ENCODE results near the gene TRIM47. TPM values are rescaled to one million over a fixed set of nuclear protein-coding genes. Genes with fewer than 3 reads are reported as not detected.
A peak's percentile ranks its signal among the peaks of the same experiment; 100 is the strongest.

The TRIM47 gene
- total RNA-seq, 1 experiment from 2014 or later, result 11.9 TPM

DNA sequence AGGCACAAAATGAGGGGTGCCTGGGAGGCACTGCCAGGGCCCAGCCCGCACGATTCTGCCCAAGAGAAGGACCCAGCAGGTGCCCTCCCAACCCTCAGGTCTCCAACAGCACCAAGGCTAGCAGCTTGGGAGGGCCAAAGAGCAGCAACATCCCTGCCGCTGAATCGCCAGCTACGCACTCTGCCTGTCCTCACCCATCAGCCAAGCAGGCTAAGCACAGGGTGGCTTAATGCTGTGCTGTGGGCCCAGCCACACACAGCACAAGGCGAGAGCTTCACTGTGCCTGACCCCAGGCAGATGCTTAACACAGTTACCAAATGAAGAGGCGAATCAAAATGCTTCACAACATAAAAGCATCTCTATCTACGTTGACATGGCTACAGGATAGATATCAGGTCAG lies 36.9 kb upstream of the TRIM47 start:
- H3K4me1 ChIP-seq (replicated peaks), result no peaks in the 10 kb centered on the region
- no peak for DNase-seq (ENCODE audit: low read depth in 1 of 2, low spot score in 2 of 2)
- H3K4me3 ChIP-seq, result no peak overlapping the region
- no peak overlapping the region for H3K27ac ChIP-seq
- H3K9me3 ChIP-seq (replicated peaks), result no peaks in the 10 kb centered on the region
- H3K27me3 ChIP-seq (replicated peaks), result no peaks in the 10 kb centered on the region
- peaks cover 8% of the 10 kb centered on the region for H3K36me3 ChIP-seq

DNA sequence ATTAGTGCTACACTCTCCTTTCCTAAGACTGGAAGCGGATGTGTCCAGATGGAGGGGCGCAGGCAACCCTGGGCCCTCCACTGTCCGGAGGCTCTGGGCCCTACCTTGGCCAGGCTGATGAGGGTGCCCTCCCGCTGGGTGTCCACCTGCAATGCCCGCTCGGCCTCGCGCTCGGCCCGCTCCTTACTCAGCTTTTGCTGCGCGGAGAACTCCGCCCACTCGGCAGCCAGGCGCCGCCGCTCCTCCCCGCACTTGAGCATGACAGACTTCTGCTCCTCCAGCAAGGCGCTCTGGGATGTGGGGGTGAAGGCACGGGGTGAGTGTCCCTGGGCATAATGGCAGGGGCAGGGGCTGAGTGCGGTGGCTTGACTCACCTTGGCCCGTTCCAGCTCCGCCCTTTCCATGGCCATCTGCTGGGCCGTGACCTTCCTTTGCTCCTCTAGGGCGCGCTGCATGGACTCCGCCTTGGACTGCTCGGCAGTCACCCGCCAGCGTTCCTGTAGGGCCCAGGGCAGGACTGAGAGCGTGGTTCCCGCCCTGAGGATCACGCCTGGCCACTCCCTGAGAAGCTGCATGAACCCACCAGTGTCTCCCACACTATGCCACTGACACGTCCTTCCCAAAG lies 36.4 kb upstream of the TRIM47 start:
- DNase-seq (ENCODE audit: low read depth in 1 of 2, low spot score in 2 of 2), result no peak
- Histone ChIP-seq H3K36me3 (peaks cover 8% of the 10 kb centered on the region), H3K27me3 (replicated peaks) (no peaks in the 10 kb centered on the region), H3K9me3 (replicated peaks) (no peaks in the 10 kb centered on the region), H3K4me1 (replicated peaks) (no peaks in the 10 kb centered on the region), H3K4me3 (no peak overlapping the region), H3K27ac (no peak overlapping the region)

DNA sequence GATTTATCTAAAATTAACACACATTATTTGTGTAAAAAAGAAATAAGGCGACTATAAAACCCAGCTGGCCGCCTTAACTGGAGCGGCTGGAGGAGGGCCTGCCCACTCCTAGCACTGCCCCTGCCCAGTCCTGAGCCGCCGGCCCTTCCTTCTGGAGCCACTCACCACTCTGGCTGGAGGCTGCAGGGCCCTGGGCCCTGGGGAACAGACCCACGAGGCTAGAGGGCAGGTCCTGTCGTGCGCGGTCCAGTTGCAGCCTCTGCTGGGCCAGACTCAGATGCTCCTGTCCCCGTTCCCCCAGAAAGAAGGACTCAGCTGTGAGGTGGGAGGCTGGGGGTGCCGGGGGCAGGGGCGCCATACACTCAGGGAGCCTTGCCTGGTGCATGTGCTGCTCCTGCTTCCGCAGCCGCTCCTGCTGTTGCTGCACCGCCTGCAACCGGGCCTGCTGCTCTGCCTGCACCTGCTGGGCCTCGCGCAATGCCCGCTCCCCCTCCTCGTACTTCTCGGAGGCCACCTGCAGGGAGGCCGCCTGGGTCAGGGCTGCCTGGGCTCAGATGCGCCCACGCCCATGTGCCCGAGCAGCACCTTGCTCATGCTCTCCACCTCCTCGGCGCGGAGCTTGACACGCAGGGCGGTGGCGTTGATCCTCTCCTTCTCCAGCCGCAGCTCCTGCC lies 35.3 kb upstream of the TRIM47 start:
- H3K27me3 ChIP-seq (replicated peaks), result no peaks in the 10 kb centered on the region
- DNase-seq (ENCODE audit: low read depth in 1 of 2, low spot score in 2 of 2), result no peak

DNA sequence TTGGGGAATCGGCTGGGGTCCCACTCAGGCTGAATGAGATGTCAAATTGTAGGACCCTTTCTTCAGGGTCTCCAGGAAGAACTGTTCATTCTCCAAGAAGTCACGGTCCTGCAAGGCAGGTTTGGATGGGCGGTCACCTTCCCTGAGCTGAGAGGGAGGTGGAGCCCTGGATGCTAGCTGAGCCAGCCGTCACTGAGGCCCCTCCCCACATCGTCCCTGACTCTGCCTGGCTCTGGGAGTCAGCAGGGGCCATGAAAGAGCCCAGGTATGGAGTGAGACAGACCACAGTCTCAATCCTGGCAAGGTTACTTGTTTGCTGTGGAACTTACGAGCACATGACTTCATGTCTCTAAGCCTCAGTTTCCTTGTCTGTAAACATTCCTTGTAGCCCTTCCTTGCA lies 32.3 kb upstream of the TRIM47 start:
- DNase-seq (ENCODE audit: low read depth in 1 of 2, low spot score in 2 of 2), result no peak
- Histone ChIP-seq H3K4me1 (replicated peaks) (peaks cover 8% of the 10 kb centered on the region), H3K36me3 (peaks cover 8% of the 10 kb centered on the region), H3K4me3 (no peak overlapping the region), H3K27ac (no peak overlapping the region), H3K27me3 (replicated peaks) (no peaks in the 10 kb centered on the region), H3K9me3 (replicated peaks) (no peaks in the 10 kb centered on the region)

More for the DNA sequence above, 35.3 kb upstream of the TRIM47 start:
- H3K4me1 ChIP-seq (replicated peaks), result no peaks in the 10 kb centered on the region; the same call in 1 of the 2 replicates
- no peaks in the 10 kb centered on the region for H3K9me3 ChIP-seq (replicated peaks)
- H3K27ac ChIP-seq, result no peak overlapping the region
- no peak overlapping the region for H3K4me3 ChIP-seq
- peaks cover 8% of the 10 kb centered on the region for H3K36me3 ChIP-seq

DNA sequence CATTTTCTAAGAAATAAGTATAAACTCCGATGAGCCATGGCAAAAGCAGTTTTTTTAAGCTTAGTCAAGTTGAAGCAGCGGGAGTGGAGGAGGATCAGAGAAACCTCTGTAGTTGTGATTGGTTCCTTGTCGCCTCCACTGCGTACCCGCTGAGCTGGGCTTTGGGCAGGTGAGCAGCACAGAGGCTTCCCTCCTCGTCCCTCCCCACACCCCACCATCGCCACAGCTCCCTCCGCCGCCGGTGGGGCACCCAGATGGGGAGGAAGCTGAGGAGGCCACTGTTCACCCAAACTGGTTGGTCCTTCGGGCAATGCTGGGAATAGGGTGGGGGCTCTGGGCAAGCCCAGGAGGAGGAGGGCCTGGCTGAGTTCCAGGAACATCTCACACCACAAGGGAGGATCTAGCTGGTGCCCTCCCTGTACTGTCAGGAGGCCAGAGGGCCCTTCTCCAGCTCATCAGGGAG lies 31.5 kb upstream of the TRIM47 start:
- Histone ChIP-seq H3K27ac (no peak overlapping the region), H3K36me3 (peaks cover 8% of the 10 kb centered on the region), H3K4me1 (replicated peaks) (peaks cover 8% of the 10 kb centered on the region), H3K9me3 (replicated peaks) (no peaks in the 10 kb centered on the region), H3K4me3 (no peak overlapping the region), H3K27me3 (replicated peaks) (no peaks in the 10 kb centered on the region)
- DNase-seq (ENCODE audit: low read depth in 1 of 2, low spot score in 2 of 2), result peak in 1 of 2 experiments; percentile 53

DNA sequence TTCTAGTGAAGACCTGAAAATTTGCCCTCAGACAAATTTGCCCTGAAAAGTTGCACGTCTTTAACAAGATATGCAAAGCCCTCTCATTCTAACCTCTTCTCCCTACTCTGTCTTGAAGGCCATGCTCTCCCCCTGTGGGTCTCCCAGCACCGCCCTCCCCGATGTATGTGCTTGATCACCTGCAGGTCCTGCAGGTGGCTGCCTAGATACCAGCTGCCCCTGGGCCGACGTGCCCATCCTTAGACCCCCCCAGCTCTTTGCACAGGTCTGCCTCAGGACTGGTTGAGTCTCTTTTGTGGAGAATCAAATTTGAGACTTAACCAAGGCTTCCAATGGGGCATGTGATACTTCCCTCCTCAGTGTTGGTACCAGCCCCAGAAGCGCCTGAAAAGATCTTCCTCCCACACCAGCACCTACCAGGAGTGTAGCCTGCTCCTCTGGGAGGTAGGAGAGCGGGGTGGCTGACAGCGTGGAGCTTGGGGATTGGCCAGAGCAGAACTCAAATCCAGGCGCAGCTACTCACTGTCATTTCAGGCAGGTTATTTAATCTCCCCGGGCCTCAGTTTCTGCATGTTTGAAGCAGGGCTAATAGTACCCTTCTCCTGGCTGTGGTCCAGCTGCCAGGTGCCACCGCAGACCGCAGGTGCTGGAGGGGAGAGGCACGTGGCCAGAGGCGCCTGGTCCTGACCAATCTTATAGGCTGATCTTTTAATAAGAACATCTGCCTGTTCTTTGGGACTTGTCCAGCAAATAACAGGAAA lies 30.9 kb upstream of the TRIM47 start:
- Histone ChIP-seq H3K9me3 (replicated peaks) (no peaks in the 10 kb centered on the region), H3K36me3 (peaks cover 11% of the 10 kb centered on the region), H3K4me3 (no peak overlapping the region), H3K27ac (no peak overlapping the region), H3K4me1 (replicated peaks) (peaks cover 8% of the 10 kb centered on the region), H3K27me3 (replicated peaks) (no peaks in the 10 kb centered on the region)
- DNase-seq (ENCODE audit: low read depth in 1 of 2, low spot score in 2 of 2), result no peak

DNA sequence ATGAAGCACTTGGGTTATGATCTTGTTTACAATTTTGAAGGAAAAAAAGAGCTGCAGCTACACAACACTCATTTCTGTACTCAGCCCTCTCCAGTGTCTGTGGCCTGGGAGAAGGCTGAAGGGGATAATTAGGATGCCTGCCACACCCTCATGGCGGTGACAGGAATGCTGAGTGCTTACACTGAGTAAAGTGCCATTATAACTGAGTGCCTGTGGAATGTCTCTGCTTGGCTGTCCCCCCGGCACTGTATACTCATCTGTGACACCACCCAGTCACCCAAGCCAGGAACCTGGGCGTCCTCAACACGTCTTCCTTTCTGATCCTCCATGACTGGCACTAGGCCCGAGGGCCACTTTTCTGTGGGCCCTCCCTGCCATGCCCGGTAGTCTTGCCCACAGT lies 29.8 kb upstream of the TRIM47 start:
- Histone ChIP-seq H3K4me3 (no peak overlapping the region), H3K9me3 (replicated peaks) (no peaks in the 10 kb centered on the region), H3K27ac (no peak overlapping the region), H3K27me3 (replicated peaks) (no peaks in the 10 kb centered on the region), H3K36me3 (peaks cover 12% of the 10 kb centered on the region), H3K4me1 (replicated peaks) (peaks cover 14% of the 10 kb centered on the region)
- peak in 1 of 2 experiments; percentile 55 for DNase-seq (ENCODE audit: low read depth in 1 of 2, low spot score in 2 of 2)

DNA sequence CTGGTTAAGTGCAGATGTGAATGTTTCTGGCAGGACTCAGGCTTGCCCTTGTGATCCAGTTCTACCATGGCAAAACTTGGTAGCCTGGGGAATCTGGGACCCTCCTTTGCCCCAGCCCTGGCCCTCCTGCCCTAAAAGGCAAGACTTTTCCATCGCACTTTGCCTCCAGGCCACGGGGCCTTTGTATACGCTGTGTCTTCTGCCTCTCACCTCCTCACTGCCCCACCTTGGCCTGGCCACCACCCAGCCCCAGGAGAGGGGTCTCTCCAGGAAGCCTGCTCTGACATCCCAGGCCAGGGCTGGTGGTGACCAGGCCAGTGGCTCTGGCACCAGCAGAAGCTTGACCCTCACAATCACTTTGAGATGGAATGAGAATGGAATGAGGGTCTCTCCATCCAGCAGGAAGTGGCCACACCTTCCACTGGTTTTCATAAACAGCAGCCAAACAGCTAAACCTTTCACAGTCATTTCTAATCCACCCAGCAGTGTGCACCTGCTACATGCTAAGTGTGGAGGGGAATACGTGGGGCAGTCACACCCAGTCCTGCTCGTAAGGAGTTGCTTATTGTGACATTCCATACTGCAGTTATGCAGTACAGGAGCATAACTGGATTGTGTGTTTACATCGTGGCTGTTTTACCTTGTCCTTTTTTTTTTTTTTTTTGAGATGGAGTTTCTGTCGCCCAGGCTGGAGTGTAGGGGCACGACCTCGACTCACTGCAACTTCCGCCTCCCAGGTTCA lies 27.9 kb upstream of the TRIM47 start:
- Histone ChIP-seq H3K27me3 (replicated peaks) (no peaks in the 10 kb centered on the region), H3K4me1 (replicated peaks) (peaks cover 14% of the 10 kb centered on the region), H3K9me3 (replicated peaks) (no peaks in the 10 kb centered on the region), H3K4me3 (no peak overlapping the region), H3K27ac (no peak overlapping the region), H3K36me3 (peaks cover 26% of the 10 kb centered on the region)
- no peak for DNase-seq (ENCODE audit: low read depth in 1 of 2, low spot score in 2 of 2)

DNA sequence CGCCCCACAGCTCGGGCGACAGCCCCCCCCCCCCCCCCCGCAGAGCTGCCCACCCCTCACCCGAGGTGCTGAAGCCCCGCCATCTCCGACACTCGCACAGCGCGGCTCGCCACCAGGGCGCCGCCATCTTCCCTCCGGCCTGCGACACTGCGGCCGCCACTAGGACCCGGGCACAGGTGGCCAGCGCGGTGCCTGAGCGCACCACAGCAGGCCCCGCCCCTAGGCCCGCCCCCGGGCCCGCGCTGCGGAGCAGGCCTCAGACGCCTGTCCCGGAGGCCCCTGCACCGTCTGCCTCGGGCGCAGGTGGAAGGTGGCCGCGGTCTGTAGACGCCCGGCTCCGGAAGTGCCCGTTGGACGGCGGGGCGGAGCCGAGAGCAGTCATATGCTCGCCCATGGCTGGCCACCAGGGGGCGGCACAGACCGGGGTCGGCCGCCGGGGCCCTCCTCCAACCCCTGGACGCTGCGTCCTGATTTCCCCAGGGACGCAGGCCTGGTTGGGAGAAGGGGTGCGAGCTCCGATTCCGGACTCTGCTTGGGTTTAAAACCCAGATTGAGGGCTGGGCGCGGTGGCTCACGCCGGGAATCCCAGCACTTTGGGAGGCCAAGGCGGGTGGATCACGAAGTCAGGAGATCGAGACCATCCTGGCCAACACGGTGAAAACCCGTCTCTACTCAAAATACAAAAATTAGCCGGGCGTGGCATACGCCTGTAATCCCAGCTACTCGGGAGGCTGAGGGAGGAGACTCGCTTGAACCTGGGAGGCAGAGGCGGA lies 26.6 kb upstream of the TRIM47 start, which contains the start of gene MRPL38:
TSS of gene MRPL38 (minus strand) at position 136 of the 773 bp plus-strand sequence. CDS start at position 127, 9 bp downstream.
- peak; percentile 98 to 99 for DNase-seq (ENCODE audit: low read depth in 1 of 2, low spot score in 2 of 2)
- Histone ChIP-seq H3K4me3 (peak within 1 kb of the TSS; percentile 65), H3K36me3 (peaks cover 37% of the 10 kb centered on the region), H3K4me1 (replicated peaks) (peaks cover 14% of the 10 kb centered on the region), H3K27me3 (replicated peaks) (no peaks in the 10 kb centered on the region), H3K27ac (peak within 1 kb of the TSS; percentile 22), H3K9me3 (replicated peaks) (no peaks in the 10 kb centered on the region)

DNA sequence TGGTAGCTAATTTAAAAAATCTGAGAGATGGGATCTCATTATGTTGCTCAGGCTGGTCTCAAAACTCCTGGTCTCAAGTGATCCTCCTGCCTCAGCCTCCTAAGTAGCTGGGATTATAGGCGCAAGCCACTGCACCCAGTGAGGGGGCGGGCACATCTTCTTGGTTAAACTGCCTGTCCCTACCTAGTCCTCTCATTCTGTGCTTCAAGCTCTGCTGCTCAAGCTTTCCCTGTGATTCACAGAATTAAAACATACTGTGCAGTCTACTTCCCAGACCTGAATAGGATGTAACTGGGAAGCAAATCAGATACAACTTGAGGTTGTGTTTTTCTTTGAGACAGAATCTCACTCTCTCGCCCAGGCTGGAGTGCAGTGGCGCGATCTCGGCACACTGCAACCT lies 24.0 kb upstream of the TRIM47 start:
- Histone ChIP-seq H3K27ac (no peak overlapping the region), H3K4me3 (no peak overlapping the region), H3K36me3 (peaks cover 63% of the 10 kb centered on the region), H3K4me1 (replicated peaks) (peaks cover 6% of the 10 kb centered on the region), H3K9me3 (replicated peaks) (no peaks in the 10 kb centered on the region), H3K27me3 (replicated peaks) (no peaks in the 10 kb centered on the region)
- DNase-seq (ENCODE audit: low read depth in 1 of 2, low spot score in 2 of 2), result no peak

DNA sequence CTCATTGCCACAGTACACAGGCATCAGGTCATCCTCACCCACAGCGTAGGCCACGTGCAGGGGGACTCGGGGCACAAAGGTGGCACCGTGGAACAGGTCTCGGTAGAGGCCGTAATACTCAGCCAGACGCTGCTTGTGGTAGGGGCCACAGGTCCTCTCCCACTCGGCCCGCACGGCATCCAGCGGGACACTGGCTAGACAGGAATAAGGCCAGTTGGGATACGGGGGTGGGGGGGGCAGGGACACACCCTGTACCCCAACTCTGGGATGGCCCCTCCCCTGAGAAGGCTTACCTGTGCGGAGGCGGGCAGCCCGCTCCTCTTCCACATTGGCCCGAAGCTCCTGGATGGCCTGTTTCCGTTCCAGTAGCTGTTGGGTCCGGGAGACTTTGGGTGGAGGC lies 23.3 kb upstream of the TRIM47 start:
- no peak for DNase-seq (ENCODE audit: low read depth in 1 of 2, low spot score in 2 of 2)
- no peaks in the 10 kb centered on the region for H3K9me3 ChIP-seq (replicated peaks)
- no peak overlapping the region for H3K4me3 ChIP-seq
- H3K27ac ChIP-seq, result no peak overlapping the region
- peaks cover 12% of the 10 kb centered on the region for H3K4me1 ChIP-seq (replicated peaks)
- H3K27me3 ChIP-seq (replicated peaks), result no peaks in the 10 kb centered on the region
- H3K36me3 ChIP-seq, result peaks cover 69% of the 10 kb centered on the region

DNA sequence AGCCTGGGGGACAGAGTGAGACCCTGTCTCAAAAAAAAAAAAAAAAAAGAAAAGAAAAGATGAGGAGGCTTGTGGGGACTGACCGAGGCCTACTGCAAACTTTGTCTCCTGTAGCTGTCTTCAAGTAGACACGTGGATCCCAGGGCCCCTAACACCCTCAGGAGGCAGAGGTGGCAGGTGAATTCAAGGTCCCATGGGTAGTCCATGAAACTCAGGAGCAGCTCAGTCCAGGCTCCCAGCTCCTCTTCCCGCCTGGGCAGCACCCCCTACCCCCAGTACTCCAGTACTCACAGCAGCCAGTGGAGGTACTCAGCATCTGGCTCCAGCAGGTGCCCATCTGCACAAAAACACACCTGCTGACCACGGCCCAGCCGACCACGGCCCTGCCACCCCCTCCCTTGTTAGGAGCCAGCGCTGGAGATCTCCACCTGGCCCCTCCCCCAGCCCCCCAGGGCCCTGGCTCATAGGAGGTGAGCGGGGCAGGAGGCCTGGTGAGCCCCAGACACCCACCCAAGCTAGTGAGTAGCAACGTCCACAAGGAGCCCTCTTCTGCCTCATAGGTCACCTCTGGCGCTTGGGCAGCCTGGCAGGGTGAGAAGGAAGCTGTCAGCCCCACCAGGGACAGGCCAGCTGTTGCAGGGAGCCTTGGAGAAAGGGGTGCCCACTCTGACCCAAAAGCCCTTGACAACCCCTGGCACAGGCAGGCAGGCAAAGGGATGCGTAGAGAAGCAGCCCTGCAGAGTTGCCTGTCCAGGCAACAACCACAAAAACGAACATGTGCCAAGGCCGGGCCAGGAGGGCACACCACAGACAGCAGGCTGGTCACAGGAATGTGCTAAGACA lies 22.5 kb upstream of the TRIM47 start:
- Histone ChIP-seq H3K9me3 (replicated peaks) (0 out of 2 replicates have a peak, but pooled peaks cover 3% of the 10 kb centered on the region), H3K4me3 (no peak overlapping the region), H3K27me3 (replicated peaks) (no peaks in the 10 kb centered on the region), H3K4me1 (replicated peaks) (peaks cover 20% of the 10 kb centered on the region), H3K36me3 (peaks cover 76% of the 10 kb centered on the region), H3K27ac (no peak overlapping the region)
- no peak for DNase-seq (ENCODE audit: low read depth in 1 of 2, low spot score in 2 of 2)
